ENCODE measurements around the gene ZNF385A.

- TF ChIP-seq, protein P1, sequence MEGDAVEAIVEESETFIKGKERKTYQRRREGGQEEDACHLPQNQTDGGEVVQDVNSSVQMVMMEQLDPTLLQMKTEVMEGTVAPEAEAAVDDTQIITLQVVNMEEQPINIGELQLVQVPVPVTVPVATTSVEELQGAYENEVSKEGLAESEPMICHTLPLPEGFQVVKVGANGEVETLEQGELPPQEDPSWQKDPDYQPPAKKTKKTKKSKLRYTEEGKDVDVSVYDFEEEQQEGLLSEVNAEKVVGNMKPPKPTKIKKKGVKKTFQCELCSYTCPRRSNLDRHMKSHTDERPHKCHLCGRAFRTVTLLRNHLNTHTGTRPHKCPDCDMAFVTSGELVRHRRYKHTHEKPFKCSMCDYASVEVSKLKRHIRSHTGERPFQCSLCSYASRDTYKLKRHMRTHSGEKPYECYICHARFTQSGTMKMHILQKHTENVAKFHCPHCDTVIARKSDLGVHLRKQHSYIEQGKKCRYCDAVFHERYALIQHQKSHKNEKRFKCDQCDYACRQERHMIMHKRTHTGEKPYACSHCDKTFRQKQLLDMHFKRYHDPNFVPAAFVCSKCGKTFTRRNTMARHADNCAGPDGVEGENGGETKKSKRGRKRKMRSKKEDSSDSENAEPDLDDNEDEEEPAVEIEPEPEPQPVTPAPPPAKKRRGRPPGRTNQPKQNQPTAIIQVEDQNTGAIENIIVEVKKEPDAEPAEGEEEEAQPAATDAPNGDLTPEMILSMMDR (conservative IDR thresholded peaks at IDR 0.05; ENCODE audit: low read depth in 2 of 2) = no peak
- TF ChIP-seq EZH2 (IDR thresholded peaks at IDR 0.05; ENCODE audit: low read depth, unreplicated experiment) = no peak
- no peak for TF ChIP-seq REST (IDR thresholded peaks at IDR 0.05; ENCODE audit: unreplicated experiment)
- no peak for TF ChIP-seq CREB1 (CRISPR knock-in tag; IDR thresholded peaks at IDR 0.05; ENCODE audit: low read depth)
- no peak for TF ChIP-seq EZH2phosphoT487 (IDR thresholded peaks at IDR 0.05; ENCODE audit: unreplicated experiment)
Observed at GRCh38 chr12:54383041-54383609, 1.4 kb downstream of the ZNF385A start.
